DOHH2 (cell line): Measurements from ENCODE around the gene CD93.

Experiments
- CTCF ChIP-seq: fragments of 200-600 bp; sonication (generic); IDR thresholded peaks from one replicate; pipeline ENCODE4 v1.5.1; 2014; ENCODE audit warnings: antibody characterized with exemption, mild to moderate bottlenecking, low read depth, low read length; ENCODE audit not compliant: poor library complexity, severe bottlenecking
- EZH2phosphoT487 ChIP-seq: fragments of 200-600 bp; sonication (generic); IDR thresholded peaks from 2 replicates; pipeline ENCODE4 v1.6.1; 2017; ENCODE audit warnings: borderline replicate concordance, mild to moderate bottlenecking, antibody characterized with exemption, low read length, moderate library complexity, mixed read lengths

- TF ChIP-seq CTCF (no peak), EZH2phosphoT487 (no peak)
These were observed 4.8 kb upstream of the CD93 start for GRCh38 chr20:23090878-23091277.
